Neural cell (in vitro differentiated cells): ENCODE data around the gene HLA-DOA.

Source experiments
- EP300 ChIP-seq: fragments of 450-650 bp; conservative IDR thresholded peaks from 2 replicates; pipeline ENCODE4 v1.6.1; 2014; ENCODE audit warnings: antibody characterized with exemption, mild to moderate bottlenecking, moderate library complexity; ENCODE audit not compliant: poor library complexity, severe bottlenecking
- MXI1 ChIP-seq: fragments of 450-650 bp; conservative IDR thresholded peaks from 2 replicates; pipeline ENCODE4 v1.6.1; 2014; ENCODE audit warnings: antibody characterized with exemption, mild to moderate bottlenecking; ENCODE audit not compliant: poor library complexity, severe bottlenecking
- POLR2AphosphoS5 ChIP-seq: IDR thresholded peaks from 2 replicates; pipeline ENCODE4 v1.6.1; 2012
- SMC3 ChIP-seq: fragments of 450-650 bp; conservative IDR thresholded peaks from 2 replicates; pipeline ENCODE4 v1.6.1; 2014; ENCODE audit warnings: antibody characterized with exemption, mild to moderate bottlenecking, moderate library complexity; ENCODE audit not compliant: poor library complexity
- TF ChIP-seq, protein P1 (sequence below): fragments of 450-650 bp; IDR thresholded peaks from 2 replicates; pipeline ENCODE4 v1.5.1; 2014; ENCODE audit warnings: antibody characterized with exemption, mild to moderate bottlenecking, moderate library complexity; ENCODE audit not compliant: poor library complexity, severe bottlenecking
- TF ChIP-seq, protein P2 (sequence below): IDR thresholded peaks from 2 replicates; pipeline ENCODE4 v1.6.1; 2012; ENCODE audit warnings: borderline replicate concordance

DNA sequence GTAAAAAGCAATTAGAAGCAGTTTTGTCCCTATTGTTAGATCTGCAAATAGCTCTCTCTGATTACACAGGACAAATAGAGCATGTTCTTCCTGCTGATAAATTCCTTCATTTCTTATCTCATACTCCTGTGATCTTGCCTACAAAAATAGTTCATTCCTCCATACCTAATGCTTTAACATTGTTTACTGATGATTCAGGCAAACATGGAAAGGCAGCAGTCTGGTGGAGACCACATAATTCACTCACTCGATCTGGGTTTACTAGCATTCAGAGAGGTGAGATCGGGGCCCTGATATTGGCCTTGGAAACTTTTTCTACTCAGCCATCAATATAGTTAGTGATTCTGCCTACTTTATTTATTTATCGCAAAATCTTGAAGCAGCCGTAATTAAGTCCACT lies 43.8 kb upstream of the HLA-DOA start:
- TF ChIP-seq EP300, result no peak
- TF ChIP-seq, protein P1, sequence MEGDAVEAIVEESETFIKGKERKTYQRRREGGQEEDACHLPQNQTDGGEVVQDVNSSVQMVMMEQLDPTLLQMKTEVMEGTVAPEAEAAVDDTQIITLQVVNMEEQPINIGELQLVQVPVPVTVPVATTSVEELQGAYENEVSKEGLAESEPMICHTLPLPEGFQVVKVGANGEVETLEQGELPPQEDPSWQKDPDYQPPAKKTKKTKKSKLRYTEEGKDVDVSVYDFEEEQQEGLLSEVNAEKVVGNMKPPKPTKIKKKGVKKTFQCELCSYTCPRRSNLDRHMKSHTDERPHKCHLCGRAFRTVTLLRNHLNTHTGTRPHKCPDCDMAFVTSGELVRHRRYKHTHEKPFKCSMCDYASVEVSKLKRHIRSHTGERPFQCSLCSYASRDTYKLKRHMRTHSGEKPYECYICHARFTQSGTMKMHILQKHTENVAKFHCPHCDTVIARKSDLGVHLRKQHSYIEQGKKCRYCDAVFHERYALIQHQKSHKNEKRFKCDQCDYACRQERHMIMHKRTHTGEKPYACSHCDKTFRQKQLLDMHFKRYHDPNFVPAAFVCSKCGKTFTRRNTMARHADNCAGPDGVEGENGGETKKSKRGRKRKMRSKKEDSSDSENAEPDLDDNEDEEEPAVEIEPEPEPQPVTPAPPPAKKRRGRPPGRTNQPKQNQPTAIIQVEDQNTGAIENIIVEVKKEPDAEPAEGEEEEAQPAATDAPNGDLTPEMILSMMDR, result no peak
- TF ChIP-seq MXI1, result no peak
- TF ChIP-seq SMC3, result no peak
- TF ChIP-seq, protein P2, sequence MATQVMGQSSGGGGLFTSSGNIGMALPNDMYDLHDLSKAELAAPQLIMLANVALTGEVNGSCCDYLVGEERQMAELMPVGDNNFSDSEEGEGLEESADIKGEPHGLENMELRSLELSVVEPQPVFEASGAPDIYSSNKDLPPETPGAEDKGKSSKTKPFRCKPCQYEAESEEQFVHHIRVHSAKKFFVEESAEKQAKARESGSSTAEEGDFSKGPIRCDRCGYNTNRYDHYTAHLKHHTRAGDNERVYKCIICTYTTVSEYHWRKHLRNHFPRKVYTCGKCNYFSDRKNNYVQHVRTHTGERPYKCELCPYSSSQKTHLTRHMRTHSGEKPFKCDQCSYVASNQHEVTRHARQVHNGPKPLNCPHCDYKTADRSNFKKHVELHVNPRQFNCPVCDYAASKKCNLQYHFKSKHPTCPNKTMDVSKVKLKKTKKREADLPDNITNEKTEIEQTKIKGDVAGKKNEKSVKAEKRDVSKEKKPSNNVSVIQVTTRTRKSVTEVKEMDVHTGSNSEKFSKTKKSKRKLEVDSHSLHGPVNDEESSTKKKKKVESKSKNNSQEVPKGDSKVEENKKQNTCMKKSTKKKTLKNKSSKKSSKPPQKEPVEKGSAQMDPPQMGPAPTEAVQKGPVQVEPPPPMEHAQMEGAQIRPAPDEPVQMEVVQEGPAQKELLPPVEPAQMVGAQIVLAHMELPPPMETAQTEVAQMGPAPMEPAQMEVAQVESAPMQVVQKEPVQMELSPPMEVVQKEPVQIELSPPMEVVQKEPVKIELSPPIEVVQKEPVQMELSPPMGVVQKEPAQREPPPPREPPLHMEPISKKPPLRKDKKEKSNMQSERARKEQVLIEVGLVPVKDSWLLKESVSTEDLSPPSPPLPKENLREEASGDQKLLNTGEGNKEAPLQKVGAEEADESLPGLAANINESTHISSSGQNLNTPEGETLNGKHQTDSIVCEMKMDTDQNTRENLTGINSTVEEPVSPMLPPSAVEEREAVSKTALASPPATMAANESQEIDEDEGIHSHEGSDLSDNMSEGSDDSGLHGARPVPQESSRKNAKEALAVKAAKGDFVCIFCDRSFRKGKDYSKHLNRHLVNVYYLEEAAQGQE, result no peak
- TF ChIP-seq POLR2AphosphoS5, result no peak
